Erythroblast (primary cell): ENCODE measurements around the gene RFX3.

ENCODE experiments used
- GATA1 ChIP-seq: IDR thresholded peaks from 2 replicates; pipeline ENCODE4 v1.6.1; 2011; ENCODE audit warnings: low read depth, mild to moderate bottlenecking, control low read depth, low read length, moderate library complexity
- POLR2A ChIP-seq: IDR thresholded peaks from 2 replicates; pipeline ENCODE4 v1.6.1; 2011; ENCODE audit warnings: mild to moderate bottlenecking, low read length

DNA sequence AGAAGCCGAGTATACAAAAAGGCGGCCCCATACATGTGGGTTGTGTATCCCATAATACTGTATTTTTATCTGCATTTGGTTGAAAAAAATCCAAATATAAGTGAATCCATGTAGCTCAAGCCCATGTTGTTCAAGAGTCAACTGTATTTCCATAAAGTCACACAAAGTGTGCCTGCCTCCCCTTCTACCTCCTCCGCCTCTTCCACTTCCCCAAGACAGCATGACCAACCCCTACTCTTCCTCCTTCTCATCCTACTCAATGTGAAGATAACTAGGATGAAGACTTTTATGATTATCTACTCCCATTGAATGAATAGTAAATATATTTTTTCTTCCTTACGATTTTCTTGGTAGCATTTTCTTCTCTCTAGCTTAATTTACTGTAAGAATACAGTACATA, 92.7 kb downstream of the RFX3 start:
- TF ChIP-seq POLR2A (no peak), GATA1 (no peak)
